GM10248 (cell line): ENCODE measurements around the gene SLC25A22.

Experiments
- CTCF ChIA-PET: fragments of 300-600 bp; sonication (Branson Sonifier 250); formaldehyde crosslinking; extraction: SDS; loops from one replicate; lab custom pipeline; 2021; ENCODE audit warnings: antibody characterized with exemption; lab: Yijun Ruan, JAX
- POLR2A ChIA-PET: fragments of 350-650 bp; sonication (Branson Sonifier 250); formaldehyde crosslinking; extraction: SDS; loops from one replicate; lab custom pipeline; 2020; ENCODE audit warnings: antibody characterized with exemption; lab: Yijun Ruan, JAX
- DNase-seq: peaks from one replicate; pipeline ENCODE4 v3.0.0; 2012; ENCODE audit errors: extremely low spot score
- TF ChIP-seq, protein P1 (sequence below): IDR thresholded peaks from 2 replicates; pipeline ENCODE4 v1.5.1; 2012; ENCODE audit warnings: mild to moderate bottlenecking, low read depth; ENCODE audit errors: extremely low read depth, missing control alignments, control extremely low read depth

The SLC25A22 gene

DNA sequence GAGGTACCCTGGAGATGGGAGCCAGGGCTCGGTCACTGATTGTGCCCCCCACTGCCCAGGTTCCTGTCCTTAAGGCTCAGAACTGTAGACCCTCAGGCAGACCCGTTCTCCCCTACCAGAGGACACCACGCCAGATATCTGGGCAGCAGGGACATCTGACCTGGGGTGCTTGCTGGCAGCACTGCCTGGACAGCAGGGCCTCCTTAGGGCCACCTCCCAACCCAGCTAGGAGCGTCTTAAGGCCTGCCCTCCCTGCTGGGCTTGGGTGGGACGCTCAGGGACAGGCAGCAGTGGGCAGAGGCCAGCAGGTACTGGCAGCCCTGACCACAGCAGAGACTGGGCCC is 41.2 kb upstream of the SLC25A22 start:
- ChIA-PET CTCF (interaction anchor here (2.0 kb wide), 1 partner anchor 9 kb away, joined by 7 read pairs; no protein-coding TSS in a partner anchor), POLR2A (interaction anchor here (0.7 kb wide), 1 partner anchor 61 kb away, joined by 4 read pairs; no protein-coding TSS in a partner anchor)
- TF ChIP-seq, protein P1, sequence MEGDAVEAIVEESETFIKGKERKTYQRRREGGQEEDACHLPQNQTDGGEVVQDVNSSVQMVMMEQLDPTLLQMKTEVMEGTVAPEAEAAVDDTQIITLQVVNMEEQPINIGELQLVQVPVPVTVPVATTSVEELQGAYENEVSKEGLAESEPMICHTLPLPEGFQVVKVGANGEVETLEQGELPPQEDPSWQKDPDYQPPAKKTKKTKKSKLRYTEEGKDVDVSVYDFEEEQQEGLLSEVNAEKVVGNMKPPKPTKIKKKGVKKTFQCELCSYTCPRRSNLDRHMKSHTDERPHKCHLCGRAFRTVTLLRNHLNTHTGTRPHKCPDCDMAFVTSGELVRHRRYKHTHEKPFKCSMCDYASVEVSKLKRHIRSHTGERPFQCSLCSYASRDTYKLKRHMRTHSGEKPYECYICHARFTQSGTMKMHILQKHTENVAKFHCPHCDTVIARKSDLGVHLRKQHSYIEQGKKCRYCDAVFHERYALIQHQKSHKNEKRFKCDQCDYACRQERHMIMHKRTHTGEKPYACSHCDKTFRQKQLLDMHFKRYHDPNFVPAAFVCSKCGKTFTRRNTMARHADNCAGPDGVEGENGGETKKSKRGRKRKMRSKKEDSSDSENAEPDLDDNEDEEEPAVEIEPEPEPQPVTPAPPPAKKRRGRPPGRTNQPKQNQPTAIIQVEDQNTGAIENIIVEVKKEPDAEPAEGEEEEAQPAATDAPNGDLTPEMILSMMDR = no peak
- DNase-seq = no peak

DNA sequence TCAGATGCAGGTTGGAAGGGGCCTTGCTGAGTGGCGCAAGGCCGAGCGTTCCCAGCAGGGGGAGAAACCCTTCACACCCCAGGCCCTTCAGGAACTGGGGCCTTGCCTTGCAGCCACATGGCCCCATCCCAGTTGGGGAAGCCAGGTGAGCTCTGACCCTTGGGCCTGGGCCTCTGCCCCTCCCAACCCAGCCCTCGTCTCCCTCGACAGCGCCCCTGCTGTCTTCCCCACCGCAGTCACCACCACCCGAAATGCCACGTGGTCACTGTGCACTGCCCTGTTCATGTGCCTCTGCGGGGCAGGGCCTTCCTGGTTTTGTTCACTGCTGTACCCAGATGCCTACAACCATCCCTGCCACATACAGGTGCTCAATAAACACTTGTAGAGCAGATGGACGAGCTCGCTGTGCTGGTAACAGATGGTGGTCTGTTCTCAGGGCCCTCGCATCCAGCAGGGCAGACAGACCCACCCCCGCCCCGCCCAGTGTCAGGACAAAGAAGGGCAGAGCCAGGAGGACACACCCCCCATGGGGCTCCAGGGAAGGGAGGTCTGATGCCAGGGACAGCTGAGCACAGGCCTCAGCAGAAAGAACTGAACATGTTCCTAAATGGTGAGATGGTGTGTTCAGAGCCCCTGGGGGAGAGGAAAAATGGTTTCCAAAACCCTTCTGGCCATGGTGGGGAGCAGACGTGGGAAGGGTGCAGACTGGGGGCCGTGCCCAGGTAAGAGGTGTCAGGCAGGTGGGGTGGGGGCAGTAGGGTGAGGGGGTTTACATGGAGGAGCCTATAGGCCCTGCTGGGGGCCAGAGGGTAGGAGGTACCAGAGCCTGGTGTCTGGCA is 40.6 kb upstream of the SLC25A22 start:
- ChIA-PET POLR2A (interaction anchor here (0.7 kb wide), 1 partner anchor 61 kb away, joined by 4 read pairs; no protein-coding TSS in a partner anchor), CTCF (interaction anchor here (0.7 kb wide), 1 partner anchor 8 kb away, joined by 3 read pairs; no protein-coding TSS in a partner anchor)
- TF ChIP-seq, protein P1 = peak; percentile 2
- DNase-seq = no peak

- no peak for DNase-seq
- TF ChIP-seq, protein P1 = no peak
- POLR2A ChIA-PET = no interaction called here
- CTCF ChIA-PET = interaction anchor here (0.7 kb wide), 1 partner anchor 9 kb away, joined by 3 read pairs; no protein-coding TSS in a partner anchor
These were observed 39.9 kb upstream of the SLC25A22 start for GRCh38 chr11:837990-838307.

DNA sequence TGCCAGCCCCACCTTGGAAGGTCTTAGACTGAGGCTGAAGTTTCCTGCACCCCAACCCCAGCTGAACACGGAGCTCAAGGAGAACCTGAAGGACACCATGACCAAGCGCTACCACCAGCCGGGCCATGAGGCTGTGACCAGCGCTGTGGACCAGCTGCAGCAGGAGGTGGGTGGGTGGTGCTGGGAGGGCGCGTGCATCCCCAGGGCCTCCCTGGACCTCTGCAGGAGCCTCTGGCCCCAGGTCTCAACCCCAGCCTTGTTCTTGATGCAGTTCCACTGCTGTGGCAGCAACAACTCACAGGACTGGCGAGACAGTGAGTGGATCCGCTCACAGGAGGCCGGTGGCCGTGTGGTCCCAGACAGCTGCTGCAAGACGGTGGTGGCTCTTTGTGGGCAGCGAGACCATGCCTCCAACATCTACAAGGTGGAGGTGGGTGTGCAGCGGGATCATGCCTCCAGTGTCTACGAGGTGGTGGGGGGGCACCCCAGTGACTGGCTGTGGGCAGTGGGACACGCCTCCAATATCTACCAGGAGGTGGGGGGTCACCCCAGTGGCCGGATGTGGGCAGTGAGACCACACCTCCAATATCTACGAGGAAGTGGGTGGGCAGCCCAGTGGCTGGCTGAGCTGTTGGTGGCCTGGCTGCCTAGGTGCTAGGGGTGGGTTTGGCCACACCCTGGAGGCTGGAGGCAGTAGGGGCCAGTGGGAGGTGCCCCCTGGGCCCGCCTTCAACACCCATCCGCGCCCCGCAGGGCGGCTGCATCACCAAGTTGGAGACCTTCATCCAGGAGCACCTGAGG is 39.3 kb upstream of the SLC25A22 start:
- POLR2A ChIA-PET = interaction anchor here (1.3 kb wide), 1 partner anchor 18 kb away, joined by 3 read pairs; the partner anchor contains the start of gene PNPLA2

GRCh38 chr11:836700-837099 is 38.6 kb upstream of the SLC25A22 start:
- CTCF ChIA-PET = interaction anchor here (0.9 to 1.3 kb wide), 2 partner anchors 11 to 20 kb away, joined by 3 to 5 read pairs; no protein-coding TSS in a partner anchor
- DNase-seq = no peak
- POLR2A ChIA-PET = interaction anchor here (1.3 kb wide), 1 partner anchor 18 kb away, joined by 3 read pairs; the partner anchor contains the start of gene PNPLA2
- TF ChIP-seq, protein P1 = no peak

More for the DNA sequence above, 39.3 kb upstream of the SLC25A22 start:
- TF ChIP-seq, protein P1 = no peak
- CTCF ChIA-PET = interaction anchor here (0.9 to 1.3 kb wide), 2 partner anchors 10 to 20 kb away, joined by 3 to 5 read pairs; no protein-coding TSS in a partner anchor
- DNase-seq = no peak

DNA sequence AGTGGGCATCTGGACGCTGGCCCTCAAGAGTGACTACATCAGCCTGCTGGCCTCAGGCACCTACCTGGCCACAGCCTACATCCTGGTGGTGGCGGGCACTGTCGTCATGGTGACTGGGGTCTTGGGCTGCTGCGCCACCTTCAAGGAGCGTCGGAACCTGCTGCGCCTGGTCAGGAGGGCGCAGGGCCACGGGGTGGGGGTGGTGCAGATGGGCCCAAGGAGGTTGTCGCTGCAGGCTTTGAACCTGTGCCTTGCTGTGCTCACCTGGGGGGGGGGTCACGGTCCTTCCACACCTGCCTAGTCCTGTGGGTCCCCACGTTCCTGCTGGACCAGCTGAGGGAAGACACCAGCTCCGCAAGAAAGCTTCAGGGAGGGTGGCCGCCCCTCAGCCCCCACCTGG is 38.2 kb upstream of the SLC25A22 start:
- TF ChIP-seq, protein P1 = no peak
- POLR2A ChIA-PET = interaction anchor here (1.3 kb wide), 1 partner anchor 17 kb away, joined by 3 read pairs; the partner anchor contains the start of gene PNPLA2
- CTCF ChIA-PET = interaction anchor here (1.3 kb wide), 1 partner anchor 11 kb away, joined by 5 read pairs; no protein-coding TSS in a partner anchor
- no peak for DNase-seq
